Neural cell (in vitro differentiated cells): ENCODE results near the gene TUBA3D. TPM values are rescaled to one million over a fixed set of nuclear protein-coding genes. Genes with fewer than 3 reads are reported as not detected.
"Not testable (repeated sequence)": the region's sequence is repeated elsewhere in the genome, so short reads cannot be mapped to it uniquely, and the experiment has no call there.

Experiments
- H2AFZ ChIP-seq: fragments of 200-600, 300-800 bp; sonication (generic), shearing (Covaris generic); 2 replicates; pipeline ENCODE4 v1.6.0; 2014; ENCODE audit warnings: low read depth, mild to moderate bottlenecking, antibody characterized with exemption, low read length, moderate library complexity
- H3F3A ChIP-seq: fragments of 200-600 bp; shearing (Covaris generic); 2 replicates; pipeline ENCODE4 v1.6.1; 2016; ENCODE audit warnings: mild to moderate bottlenecking, moderate library complexity, mixed read lengths, antibody characterized with exemption, low read length; ENCODE audit not compliant: insufficient read depth, poor library complexity, severe bottlenecking
- H3K27ac ChIP-seq: fragments of 200-600, 300-800 bp; sonication (generic), shearing (Covaris generic); 2 replicates; pipeline ENCODE4 v1.5.1; 2014; ENCODE audit warnings: mild to moderate bottlenecking, low read length, moderate library complexity
- H3K27me3 ChIP-seq: fragments of 300-800, 200-600 bp; sonication (generic), shearing (Covaris generic); 2 replicates; pipeline ENCODE4 v1.6.0; 2014; ENCODE audit warnings: mild to moderate bottlenecking, low read depth, low read length, moderate library complexity; ENCODE audit not compliant: insufficient read depth
- H3K36me3 ChIP-seq: fragments of 300-800, 200-600 bp; sonication (generic), shearing (Covaris generic); 2 replicates; pipeline ENCODE4 v1.5.1; 2014; ENCODE audit warnings: mild to moderate bottlenecking, antibody characterized with exemption, low read length, moderate library complexity; ENCODE audit not compliant: insufficient read depth
- H3K4me2 ChIP-seq: fragments of 300-800, 200-600 bp; sonication (generic), shearing (Covaris generic); 2 replicates; pipeline ENCODE4 v1.6.0; 2014; ENCODE audit warnings: mild to moderate bottlenecking, low read length
- H3K4me3 ChIP-seq: fragments of 300-800, 200-600 bp; sonication (generic), shearing (Covaris generic); 2 replicates; pipeline ENCODE4 v1.5.1; 2014; ENCODE audit warnings: mild to moderate bottlenecking, low read length, moderate library complexity
- H3K79me2 ChIP-seq: fragments of 200-600 bp; shearing (Covaris generic); replicated peaks from 2 replicates; pipeline ENCODE4 v1.6.0; 2014; ENCODE audit warnings: mild to moderate bottlenecking, low read length, moderate library complexity; ENCODE audit not compliant: insufficient read depth
- H3K9ac ChIP-seq: fragments of 300-800, 200-600 bp; sonication (generic), shearing (Covaris generic); 2 replicates; pipeline ENCODE4 v1.6.1; 2016; ENCODE audit warnings: mild to moderate bottlenecking, low read length, mixed read lengths
- H3K9me2 ChIP-seq: fragments of 200-600 bp; shearing (Covaris generic); 2 replicates; pipeline ENCODE4 v1.6.1; 2016; ENCODE audit warnings: mild to moderate bottlenecking, low read length, mixed read lengths; ENCODE audit not compliant: insufficient read depth
- H3K9me3 ChIP-seq: fragments of 200-600, 300-800 bp; sonication (generic), shearing (Covaris generic); 2 replicates; pipeline ENCODE4 v1.6.1; 2016; ENCODE audit warnings: mild to moderate bottlenecking, mixed run types, low read length, moderate library complexity, mixed read lengths
- H4K20me1 ChIP-seq: fragments of 200-600 bp; shearing (Covaris generic); 2 replicates; pipeline ENCODE4 v1.6.1; 2016; ENCODE audit warnings: mild to moderate bottlenecking, mixed run types; ENCODE audit not compliant: insufficient read depth
- EP300 ChIP-seq: fragments of 450-650 bp; conservative IDR thresholded peaks from 2 replicates; pipeline ENCODE4 v1.6.1; 2014; ENCODE audit warnings: antibody characterized with exemption, mild to moderate bottlenecking, moderate library complexity; ENCODE audit not compliant: poor library complexity, severe bottlenecking
- EZH2 ChIP-seq: fragments of 200-600, 300-800 bp; shearing (Covaris generic), sonication (generic); IDR thresholded peaks from 2 replicates; pipeline ENCODE4 v1.6.1; 2014; ENCODE audit warnings: antibody characterized with exemption, low read length, borderline replicate concordance, mild to moderate bottlenecking; ENCODE audit not compliant: insufficient read depth, poor library complexity, severe bottlenecking
- MXI1 ChIP-seq: fragments of 450-650 bp; conservative IDR thresholded peaks from 2 replicates; pipeline ENCODE4 v1.6.1; 2014; ENCODE audit warnings: antibody characterized with exemption, mild to moderate bottlenecking; ENCODE audit not compliant: poor library complexity, severe bottlenecking
- POLR2AphosphoS5 ChIP-seq: IDR thresholded peaks from 2 replicates; pipeline ENCODE4 v1.6.1; 2012
- RAD21 ChIP-seq: fragments of 450-650 bp; conservative IDR thresholded peaks from 2 replicates; pipeline ENCODE4 v1.6.1; 2014; ENCODE audit warnings: antibody characterized with exemption, mild to moderate bottlenecking, moderate library complexity
- SMC3 ChIP-seq: fragments of 450-650 bp; conservative IDR thresholded peaks from 2 replicates; pipeline ENCODE4 v1.6.1; 2014; ENCODE audit warnings: antibody characterized with exemption, mild to moderate bottlenecking, moderate library complexity; ENCODE audit not compliant: poor library complexity
- TAF1 ChIP-seq: IDR thresholded peaks from 2 replicates; pipeline ENCODE4 v1.6.1; 2012; ENCODE audit warnings: low read depth
- polyA plus RNA-seq: library from polyadenylated mRNA; depleted of rRNA; stranded (reverse); fragments of >200 nt; gene quantifications from 2 replicates; pipeline ENCODE4 v1.2.3, GENCODE V29; 2014
- TF ChIP-seq, protein P1 (sequence below): fragments of 450-650 bp; IDR thresholded peaks from 2 replicates; pipeline ENCODE4 v1.5.1; 2014; ENCODE audit warnings: antibody characterized with exemption, mild to moderate bottlenecking, moderate library complexity; ENCODE audit not compliant: poor library complexity, severe bottlenecking
- TF ChIP-seq, protein P2 (sequence below): IDR thresholded peaks from 2 replicates; pipeline ENCODE4 v1.6.1; 2012; ENCODE audit warnings: borderline replicate concordance

The TUBA3D gene
- polyA plus RNA-seq, 1 donor from 2014 or later = not detected

GRCh38 chr2:131521961-131522781, 46.3 kb downstream of the TUBA3D start:
- Histone ChIP-seq H2AFZ (no peak overlapping the region), H3K9ac (no peak overlapping the region), H3K9me2 (no peaks in the 10 kb centered on the region), H3K27me3 (no peaks in the 10 kb centered on the region), H3K79me2 (no peaks in the 10 kb centered on the region), H3K4me3 (no peak overlapping the region), H3K36me3 (no peaks in the 10 kb centered on the region), H3K27ac (no peak overlapping the region), H4K20me1 (no peaks in the 10 kb centered on the region), H3F3A (no peaks in the 10 kb centered on the region), H3K9me3 (no peaks in the 10 kb centered on the region), H3K4me2 (no peak overlapping the region)
- no peak for TF ChIP-seq POLR2AphosphoS5
- no peak for TF ChIP-seq MXI1
- no peak for TF ChIP-seq SMC3
- TF ChIP-seq EZH2 = no peak
- no peak for TF ChIP-seq RAD21
- TF ChIP-seq, protein P1, sequence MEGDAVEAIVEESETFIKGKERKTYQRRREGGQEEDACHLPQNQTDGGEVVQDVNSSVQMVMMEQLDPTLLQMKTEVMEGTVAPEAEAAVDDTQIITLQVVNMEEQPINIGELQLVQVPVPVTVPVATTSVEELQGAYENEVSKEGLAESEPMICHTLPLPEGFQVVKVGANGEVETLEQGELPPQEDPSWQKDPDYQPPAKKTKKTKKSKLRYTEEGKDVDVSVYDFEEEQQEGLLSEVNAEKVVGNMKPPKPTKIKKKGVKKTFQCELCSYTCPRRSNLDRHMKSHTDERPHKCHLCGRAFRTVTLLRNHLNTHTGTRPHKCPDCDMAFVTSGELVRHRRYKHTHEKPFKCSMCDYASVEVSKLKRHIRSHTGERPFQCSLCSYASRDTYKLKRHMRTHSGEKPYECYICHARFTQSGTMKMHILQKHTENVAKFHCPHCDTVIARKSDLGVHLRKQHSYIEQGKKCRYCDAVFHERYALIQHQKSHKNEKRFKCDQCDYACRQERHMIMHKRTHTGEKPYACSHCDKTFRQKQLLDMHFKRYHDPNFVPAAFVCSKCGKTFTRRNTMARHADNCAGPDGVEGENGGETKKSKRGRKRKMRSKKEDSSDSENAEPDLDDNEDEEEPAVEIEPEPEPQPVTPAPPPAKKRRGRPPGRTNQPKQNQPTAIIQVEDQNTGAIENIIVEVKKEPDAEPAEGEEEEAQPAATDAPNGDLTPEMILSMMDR = no peak
- TF ChIP-seq TAF1 = no peak
- no peak for TF ChIP-seq EP300
- TF ChIP-seq, protein P2, sequence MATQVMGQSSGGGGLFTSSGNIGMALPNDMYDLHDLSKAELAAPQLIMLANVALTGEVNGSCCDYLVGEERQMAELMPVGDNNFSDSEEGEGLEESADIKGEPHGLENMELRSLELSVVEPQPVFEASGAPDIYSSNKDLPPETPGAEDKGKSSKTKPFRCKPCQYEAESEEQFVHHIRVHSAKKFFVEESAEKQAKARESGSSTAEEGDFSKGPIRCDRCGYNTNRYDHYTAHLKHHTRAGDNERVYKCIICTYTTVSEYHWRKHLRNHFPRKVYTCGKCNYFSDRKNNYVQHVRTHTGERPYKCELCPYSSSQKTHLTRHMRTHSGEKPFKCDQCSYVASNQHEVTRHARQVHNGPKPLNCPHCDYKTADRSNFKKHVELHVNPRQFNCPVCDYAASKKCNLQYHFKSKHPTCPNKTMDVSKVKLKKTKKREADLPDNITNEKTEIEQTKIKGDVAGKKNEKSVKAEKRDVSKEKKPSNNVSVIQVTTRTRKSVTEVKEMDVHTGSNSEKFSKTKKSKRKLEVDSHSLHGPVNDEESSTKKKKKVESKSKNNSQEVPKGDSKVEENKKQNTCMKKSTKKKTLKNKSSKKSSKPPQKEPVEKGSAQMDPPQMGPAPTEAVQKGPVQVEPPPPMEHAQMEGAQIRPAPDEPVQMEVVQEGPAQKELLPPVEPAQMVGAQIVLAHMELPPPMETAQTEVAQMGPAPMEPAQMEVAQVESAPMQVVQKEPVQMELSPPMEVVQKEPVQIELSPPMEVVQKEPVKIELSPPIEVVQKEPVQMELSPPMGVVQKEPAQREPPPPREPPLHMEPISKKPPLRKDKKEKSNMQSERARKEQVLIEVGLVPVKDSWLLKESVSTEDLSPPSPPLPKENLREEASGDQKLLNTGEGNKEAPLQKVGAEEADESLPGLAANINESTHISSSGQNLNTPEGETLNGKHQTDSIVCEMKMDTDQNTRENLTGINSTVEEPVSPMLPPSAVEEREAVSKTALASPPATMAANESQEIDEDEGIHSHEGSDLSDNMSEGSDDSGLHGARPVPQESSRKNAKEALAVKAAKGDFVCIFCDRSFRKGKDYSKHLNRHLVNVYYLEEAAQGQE = no peak

GRCh38 chr2:131525256-131525655, 49.3 kb downstream of the TUBA3D start:
- H4K20me1 ChIP-seq, H3K4me2 ChIP-seq, H3K9me2 ChIP-seq, H3K9ac ChIP-seq, H3K4me3 ChIP-seq, H2AFZ ChIP-seq, H3K9me3 ChIP-seq, H3K27me3 ChIP-seq, H3K36me3 ChIP-seq, H3K27ac ChIP-seq, H3K79me2 ChIP-seq, H3F3A ChIP-seq: not testable (repeated sequence)
